HG03521 (cell line): ENCODE results near the gene RFNG.

Source experiments
- ATAC-seq: cut with Tn5 transposase; IDR thresholded peaks from one replicate; pipeline ENCODE4 v1.9.1; 2021; ENCODE audit warnings: mild to moderate bottlenecking, moderate library complexity; ENCODE audit not compliant: unreplicated experiment

Gene RFNG

GRCh38 chr17:82004517-82005455 lies 46.8 kb downstream of the RFNG start:
- no peak for ATAC-seq

- ATAC-seq: no peak
Observed at GRCh38 chr17:82003411-82004381, 47.9 kb downstream of the RFNG start.

DNA sequence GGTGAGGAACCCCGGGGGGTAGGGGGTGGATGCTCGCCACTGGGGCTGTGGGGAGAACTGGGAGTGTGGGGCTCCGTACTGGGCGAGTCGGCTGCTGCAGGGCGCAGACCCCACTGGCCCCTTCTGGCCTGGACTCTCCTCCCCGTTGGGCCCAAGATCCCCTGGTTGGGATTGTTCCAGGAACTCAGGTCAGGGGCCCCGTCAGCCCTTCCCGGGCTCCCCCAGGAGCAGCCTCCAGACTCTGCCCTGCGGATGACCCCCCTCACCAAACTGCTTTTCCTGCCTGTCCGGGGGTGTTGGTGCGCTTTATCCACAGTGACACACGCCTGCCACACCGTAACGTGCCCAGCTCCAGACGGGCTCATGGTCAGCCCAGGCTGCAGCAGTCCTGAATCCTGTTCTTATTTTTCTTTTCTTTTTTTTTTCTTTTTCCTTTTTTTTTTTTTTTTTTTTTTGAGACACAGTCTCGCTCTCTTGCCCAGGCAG lies 50.0 kb downstream of the RFNG start:
- ATAC-seq: no peak

DNA sequence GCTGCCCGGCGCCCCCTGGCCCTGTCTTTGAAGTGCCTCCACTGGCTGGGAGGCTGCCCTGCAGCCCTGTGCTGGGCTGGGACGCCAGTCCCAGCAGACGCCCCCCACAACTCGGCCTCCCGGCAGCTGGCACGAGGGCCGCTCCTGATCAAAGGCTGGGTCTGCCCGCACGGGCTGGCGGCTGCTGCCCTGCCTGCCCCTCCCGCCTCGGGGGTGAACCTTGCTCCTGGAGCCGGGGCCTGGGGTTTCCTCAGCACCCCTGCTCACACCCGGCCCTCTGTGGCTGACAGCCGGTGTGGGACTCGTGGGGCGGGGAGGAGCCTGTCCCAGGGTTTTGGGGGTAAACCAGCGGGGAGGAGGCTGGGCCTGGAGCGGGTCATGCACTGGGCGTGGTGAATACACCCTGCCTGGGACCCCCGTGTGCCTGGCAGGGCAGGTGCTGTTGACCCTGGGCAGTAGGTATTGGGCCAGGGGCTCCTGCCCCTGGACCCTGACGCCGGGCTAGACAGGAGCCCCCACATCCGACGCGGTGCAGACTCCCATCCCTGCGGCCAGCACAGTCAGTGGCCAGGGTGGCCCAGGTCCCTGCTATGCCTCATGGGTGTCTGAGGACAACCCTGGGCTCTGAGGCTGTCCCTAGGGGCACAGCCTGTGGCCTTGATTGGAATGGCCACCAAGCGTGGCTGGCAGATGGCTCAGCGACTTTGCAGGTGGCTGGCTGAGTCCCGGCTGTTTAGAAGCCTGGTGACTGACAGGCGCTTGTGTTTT lies 50.6 kb downstream of the RFNG start:
- ATAC-seq: no peak

- ATAC-seq: no peak
Observed at GRCh38 chr17:81999976-82000802, 51.4 kb downstream of the RFNG start.

- no peak for ATAC-seq
Observed at GRCh38 chr17:81999587-81999975, 52.0 kb downstream of the RFNG start.

GRCh38 chr17:81998691-81999438 lies 52.7 kb downstream of the RFNG start:
- ATAC-seq: no peak

GRCh38 chr17:81998212-81998611 lies 53.4 kb downstream of the RFNG start:
- no peak for ATAC-seq
